K562 (cell line): ENCODE data around the gene ARV1. TPM values are rescaled to one million over a fixed set of nuclear protein-coding genes. Genes with fewer than 3 reads are reported as not detected.

Source experiments
- FOXP1 ChIP-seq: sonication (generic); formaldehyde crosslinking; IDR thresholded peaks from 2 replicates; pipeline ENCODE4 v1.8.0; 2022; ENCODE audit warnings: mild to moderate bottlenecking, missing genetic modification reagents
- MGA ChIP-seq: fragments of 450-650 bp; IDR thresholded peaks from 2 replicates; pipeline ENCODE4 v1.6.1; 2016; ENCODE audit warnings: mild to moderate bottlenecking, moderate library complexity
- RFX5 ChIP-seq: IDR thresholded peaks from 2 replicates; pipeline ENCODE4 v1.6.1; 2011; ENCODE audit warnings: low read depth, mild to moderate bottlenecking, improper control_type of control experiment, low read length
- SLC30A9 ChIP-seq: fragments of 250-450 bp; sonication (Bioruptor Pico); IDR thresholded peaks from 2 replicates; pipeline ENCODE4 v1.8.0; 2022; ENCODE audit warnings: mild to moderate bottlenecking, moderate library complexity
- ZNF699 ChIP-seq: fragments of 250-450 bp; sonication (Bioruptor Pico); IDR thresholded peaks from 2 replicates; pipeline ENCODE4 v1.8.0; 2021; ENCODE audit warnings: mild to moderate bottlenecking, moderate library complexity; ENCODE audit not compliant: insufficient replicate concordance
- ZNF785 ChIP-seq: fragments of 250-450 bp; sonication (Bioruptor Pico); IDR thresholded peaks from 2 replicates; pipeline ENCODE4 v1.4.0; 2020; ENCODE audit warnings: mild to moderate bottlenecking
- polyA plus RNA-seq, 8 experiments: library from polyadenylated mRNA; depleted of rRNA in 4 of 8; stranded (reverse) in 5 of 8; unstranded in 3 of 8; fragments of >200 nt; fragmentation: Nextera tagmentation in 2 of 8; fragmentation: Illumina TruSeq in 1 of 8; extraction: Ambion mirVana in 2 of 8; extraction: Trizol in 1 of 8; gene quantifications; 2 replicates each; pipeline versions ENCODE4 v1.2.1 to v1.2.3, GENCODE V29; 2011 to 2014; ENCODE audit warnings: inconsistent platforms in 1 of 8, missing spikeins in 1 of 8
- total RNA-seq, 7 experiments: library from RNA; depleted of rRNA in 6 of 7; stranded (reverse); fragments of >200 nt in 6 of 7; fragmentation: Illumina TruSeq in 2 of 7; extraction: Trizol in 2 of 7; gene quantifications; 2 replicates each; pipeline versions ENCODE4 v1.2.1 to v1.2.3, GENCODE V29; 2011 to 2021; ENCODE audit warnings: low replicate concordance in 1 of 7
- TF ChIP-seq, protein P1 (sequence below): fragments of 250-450 bp; sonication (Bioruptor Pico); IDR thresholded peaks from 2 replicates; pipeline ENCODE4 v1.4.0; 2020; ENCODE audit warnings: mild to moderate bottlenecking, moderate library complexity
- TF ChIP-seq, protein P2 (sequence below), 2 experiments: fragments of 450-650 bp; IDR thresholded peaks; 2 replicates each; pipeline ENCODE4 v1.6.1; 2016
- TF ChIP-seq, protein P3 (sequence below): sonication (generic); formaldehyde crosslinking; IDR thresholded peaks from 2 replicates; pipeline ENCODE4 v1.8.0; 2022; ENCODE audit warnings: mild to moderate bottlenecking, low read depth, missing genetic modification reagents

ARV1 gene
- total and polyA plus RNA-seq, 9 of the 15 experiments (the other 6 are each of a cell fraction or from before 2014, with no cell fraction given), result 54.8 to 139 (median 74.0) TPM

GRCh38 chr1:231046730-231047395, 68.0 kb downstream of the ARV1 start (continued):
- TF ChIP-seq MGA (0 out of 2 replicates have a peak, but pooled peaks have one; percentile 10), RFX5 (no peak), ZNF699 (CRISPR knock-in tag) (no peak), FOXP1 (CRISPR knock-in tag) (no peak), SLC30A9 (CRISPR knock-in tag) (no peak), ZNF785 (CRISPR knock-in tag) (no peak)
- TF ChIP-seq, protein P1, sequence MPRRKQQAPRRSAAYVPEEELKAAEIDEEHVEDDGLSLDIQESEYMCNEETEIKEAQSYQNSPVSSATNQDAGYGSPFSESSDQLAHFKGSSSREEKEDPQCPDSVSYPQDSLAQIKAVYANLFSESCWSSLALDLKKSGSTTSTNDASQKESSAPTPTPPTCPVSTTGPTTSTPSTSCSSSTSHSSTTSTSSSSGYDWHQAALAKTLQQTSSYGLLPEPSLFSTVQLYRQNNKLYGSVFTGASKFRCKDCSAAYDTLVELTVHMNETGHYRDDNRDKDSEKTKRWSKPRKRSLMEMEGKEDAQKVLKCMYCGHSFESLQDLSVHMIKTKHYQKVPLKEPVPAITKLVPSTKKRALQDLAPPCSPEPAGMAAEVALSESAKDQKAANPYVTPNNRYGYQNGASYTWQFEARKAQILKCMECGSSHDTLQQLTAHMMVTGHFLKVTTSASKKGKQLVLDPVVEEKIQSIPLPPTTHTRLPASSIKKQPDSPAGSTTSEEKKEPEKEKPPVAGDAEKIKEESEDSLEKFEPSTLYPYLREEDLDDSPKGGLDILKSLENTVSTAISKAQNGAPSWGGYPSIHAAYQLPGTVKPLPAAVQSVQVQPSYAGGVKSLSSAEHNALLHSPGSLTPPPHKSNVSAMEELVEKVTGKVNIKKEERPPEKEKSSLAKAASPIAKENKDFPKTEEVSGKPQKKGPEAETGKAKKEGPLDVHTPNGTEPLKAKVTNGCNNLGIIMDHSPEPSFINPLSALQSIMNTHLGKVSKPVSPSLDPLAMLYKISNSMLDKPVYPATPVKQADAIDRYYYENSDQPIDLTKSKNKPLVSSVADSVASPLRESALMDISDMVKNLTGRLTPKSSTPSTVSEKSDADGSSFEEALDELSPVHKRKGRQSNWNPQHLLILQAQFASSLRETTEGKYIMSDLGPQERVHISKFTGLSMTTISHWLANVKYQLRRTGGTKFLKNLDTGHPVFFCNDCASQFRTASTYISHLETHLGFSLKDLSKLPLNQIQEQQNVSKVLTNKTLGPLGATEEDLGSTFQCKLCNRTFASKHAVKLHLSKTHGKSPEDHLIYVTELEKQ (CRISPR knock-in tag), result 0 out of 2 replicates have a peak, but pooled peaks have one; percentile 26
- TF ChIP-seq, protein P2, sequence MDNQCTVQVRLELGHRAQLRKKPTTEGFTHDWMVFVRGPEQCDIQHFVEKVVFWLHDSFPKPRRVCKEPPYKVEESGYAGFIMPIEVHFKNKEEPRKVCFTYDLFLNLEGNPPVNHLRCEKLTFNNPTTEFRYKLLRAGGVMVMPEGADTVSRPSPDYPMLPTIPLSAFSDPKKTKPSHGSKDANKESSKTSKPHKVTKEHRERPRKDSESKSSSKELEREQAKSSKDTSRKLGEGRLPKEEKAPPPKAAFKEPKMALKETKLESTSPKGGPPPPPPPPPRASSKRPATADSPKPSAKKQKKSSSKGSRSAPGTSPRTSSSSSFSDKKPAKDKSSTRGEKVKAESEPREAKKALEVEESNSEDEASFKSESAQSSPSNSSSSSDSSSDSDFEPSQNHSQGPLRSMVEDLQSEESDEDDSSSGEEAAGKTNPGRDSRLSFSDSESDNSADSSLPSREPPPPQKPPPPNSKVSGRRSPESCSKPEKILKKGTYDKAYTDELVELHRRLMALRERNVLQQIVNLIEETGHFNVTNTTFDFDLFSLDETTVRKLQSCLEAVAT (IDR thresholded peaks at IDR 0.05), result peak; percentile 56 to 71
- TF ChIP-seq, protein P3, sequence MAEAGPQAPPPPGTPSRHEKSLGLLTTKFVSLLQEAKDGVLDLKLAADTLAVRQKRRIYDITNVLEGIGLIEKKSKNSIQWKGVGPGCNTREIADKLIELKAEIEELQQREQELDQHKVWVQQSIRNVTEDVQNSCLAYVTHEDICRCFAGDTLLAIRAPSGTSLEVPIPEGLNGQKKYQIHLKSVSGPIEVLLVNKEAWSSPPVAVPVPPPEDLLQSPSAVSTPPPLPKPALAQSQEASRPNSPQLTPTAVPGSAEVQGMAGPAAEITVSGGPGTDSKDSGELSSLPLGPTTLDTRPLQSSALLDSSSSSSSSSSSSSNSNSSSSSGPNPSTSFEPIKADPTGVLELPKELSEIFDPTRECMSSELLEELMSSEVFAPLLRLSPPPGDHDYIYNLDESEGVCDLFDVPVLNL (CRISPR knock-in tag), result no peak
